OCI-LY1 (cell line): ENCODE measurements around the gene SOX10.

Source experiments
- H2AFZ ChIP-seq: fragments of 200-600 bp; sonication (generic), shearing (Covaris generic); 2 replicates; pipeline ENCODE4 v1.6.0; 2014; ENCODE audit warnings: antibody characterized with exemption, mild to moderate bottlenecking, low read length
- H3F3A ChIP-seq: fragments of 200-600 bp; sonication (generic), shearing (Covaris generic); 2 replicates; pipeline ENCODE4 v1.6.0; 2014; ENCODE audit warnings: mild to moderate bottlenecking, antibody characterized with exemption, low read length, moderate library complexity; ENCODE audit not compliant: insufficient read depth
- H3K27ac ChIP-seq: fragments of 200-600 bp; sonication (generic); 2 replicates; pipeline ENCODE4 v1.5.1; 2014; ENCODE audit warnings: low read length, mixed run types, mild to moderate bottlenecking, low read depth; ENCODE audit not compliant: poor library complexity, severe bottlenecking
- H3K27me3 ChIP-seq: fragments of 200-600 bp; sonication (generic); 2 replicates; pipeline ENCODE4 v1.6.0; 2014; ENCODE audit warnings: antibody characterized with exemption, mild to moderate bottlenecking, low read length, moderate library complexity; ENCODE audit not compliant: insufficient read depth
- H3K36me3 ChIP-seq: fragments of 200-600 bp; sonication (generic); 2 replicates; pipeline ENCODE4 v1.6.1; 2014; ENCODE audit warnings: mild to moderate bottlenecking, antibody characterized with exemption, low read length, moderate library complexity, mixed read lengths; ENCODE audit not compliant: insufficient read depth
- H3K4me1 ChIP-seq: fragments of 200-600 bp; sonication (generic); 2 replicates; pipeline ENCODE4 v1.5.1; 2014; ENCODE audit warnings: mild to moderate bottlenecking, low read length, moderate library complexity; ENCODE audit not compliant: insufficient read depth, severe bottlenecking
- H3K4me2 ChIP-seq: fragments of 200-600 bp; sonication (generic), shearing (Covaris generic); 2 replicates; pipeline ENCODE4 v1.6.1; 2014; ENCODE audit warnings: low read length
- H3K4me3 ChIP-seq: fragments of 200-600 bp; sonication (generic); 2 replicates; pipeline ENCODE4 v1.5.1; 2014; ENCODE audit warnings: low read length, low read depth, mild to moderate bottlenecking, mixed read lengths; ENCODE audit not compliant: poor library complexity, severe bottlenecking
- H3K79me2 ChIP-seq: fragments of 200-600 bp; shearing (Covaris generic); 2 replicates; pipeline ENCODE4 v1.6.1; 2016; ENCODE audit warnings: mixed run types, low read length, mixed read lengths; ENCODE audit not compliant: insufficient read depth
- H3K9ac ChIP-seq: fragments of 200-600 bp; sonication (generic), shearing (Covaris generic); 2 replicates; pipeline ENCODE4 v1.6.1; 2014; ENCODE audit warnings: mild to moderate bottlenecking, low read length, mixed read lengths
- H3K9me2 ChIP-seq: fragments of 200-600 bp; sonication (generic), shearing (Covaris generic); 2 replicates; pipeline ENCODE4 v1.6.1; 2014; ENCODE audit warnings: low read depth, mild to moderate bottlenecking, low read length, mixed read lengths
- H3K9me3 ChIP-seq: fragments of 200-600 bp; shearing (Covaris generic); 2 replicates; pipeline ENCODE4 v1.6.1; 2014; ENCODE audit warnings: low read length, mixed read lengths
- H4K20me1 ChIP-seq: fragments of 200-600 bp; sonication (generic), shearing (Covaris generic); 2 replicates; pipeline ENCODE4 v1.6.0; 2016; ENCODE audit warnings: mild to moderate bottlenecking, low read length; ENCODE audit not compliant: insufficient read depth
- CTCF ChIP-seq: fragments of 200-600 bp; sonication (generic), shearing (Covaris generic); IDR thresholded peaks from 2 replicates; pipeline ENCODE4 v1.5.1; 2017; ENCODE audit warnings: mild to moderate bottlenecking, antibody characterized with exemption, low read length, moderate library complexity, mixed read lengths
- EZH2 ChIP-seq: fragments of 200-600 bp; sonication (generic), shearing (Covaris generic); IDR thresholded peaks from 2 replicates; pipeline ENCODE4 v1.8.0; 2017; ENCODE audit warnings: borderline replicate concordance, mixed run types, mild to moderate bottlenecking, antibody characterized with exemption, low read length, moderate library complexity, mixed read lengths

SOX10 gene

GRCh38 chr22:38029901-38030300 lies 45.5 kb upstream of the SOX10 start:
- H3K9me2 ChIP-seq = no peaks in the 10 kb centered on the region
- no peak overlapping the region for H3K4me2 ChIP-seq
- no peak overlapping the region for H2AFZ ChIP-seq
- H3K79me2 ChIP-seq = no peaks in the 10 kb centered on the region
- no peaks in the 10 kb centered on the region for H4K20me1 ChIP-seq
- peaks cover 9% of the 10 kb centered on the region for H3K4me1 ChIP-seq
- no peak overlapping the region for H3K4me3 ChIP-seq
- H3K36me3 ChIP-seq = no peaks in the 10 kb centered on the region
- no peaks in the 10 kb centered on the region for H3F3A ChIP-seq
- H3K27ac ChIP-seq = no peak overlapping the region
- TF ChIP-seq EZH2 (no peak), CTCF (no peak)
- H3K9me3 ChIP-seq = no peaks in the 10 kb centered on the region
- H3K9ac ChIP-seq = no peak overlapping the region
- peaks cover 12% of the 10 kb centered on the region; the same call in 1 of the 2 replicates for H3K27me3 ChIP-seq

GRCh38 chr22:38029370-38029769 lies 45.0 kb upstream of the SOX10 start:
- H3K4me1 ChIP-seq = peaks cover 6% of the 10 kb centered on the region
- H3K27me3 ChIP-seq = peaks cover 17% of the 10 kb centered on the region
- no peak overlapping the region for H3K4me3 ChIP-seq
- H3K9ac ChIP-seq = no peak overlapping the region
- no peak overlapping the region for H2AFZ ChIP-seq
- H3K79me2 ChIP-seq = no peaks in the 10 kb centered on the region
- no peaks in the 10 kb centered on the region for H3F3A ChIP-seq
- no peaks in the 10 kb centered on the region for H4K20me1 ChIP-seq
- no peaks in the 10 kb centered on the region for H3K9me2 ChIP-seq
- no peak overlapping the region for H3K27ac ChIP-seq
- H3K4me2 ChIP-seq = no peak overlapping the region
- TF ChIP-seq EZH2 (no peak), CTCF (no peak)
- no peaks in the 10 kb centered on the region for H3K36me3 ChIP-seq
- no peaks in the 10 kb centered on the region for H3K9me3 ChIP-seq

- Histone ChIP-seq H3K9me3 (no peaks in the 10 kb centered on the region), H2AFZ (no peak overlapping the region), H3K27me3 (peaks cover 19% of the 10 kb centered on the region), H3K4me1 (no peaks in the 10 kb centered on the region), H3K9me2 (no peaks in the 10 kb centered on the region), H4K20me1 (no peaks in the 10 kb centered on the region), H3K79me2 (no peaks in the 10 kb centered on the region), H3K4me2 (no peak overlapping the region), H3K27ac (no peak overlapping the region), H3K4me3 (no peak overlapping the region), H3K9ac (no peak overlapping the region), H3K36me3 (no peaks in the 10 kb centered on the region), H3F3A (no peaks in the 10 kb centered on the region)
- no peak for TF ChIP-seq CTCF
- no peak for TF ChIP-seq EZH2
These were observed 44.2 kb upstream of the SOX10 start for GRCh38 chr22:38028344-38029130.
